M059J (cell line): ENCODE measurements around the gene NFKBIE. TPM values are rescaled to one million over a fixed set of nuclear protein-coding genes. Genes with fewer than 3 reads are reported as not detected.

ENCODE experiments used
- DNase-seq: peaks from one replicate; pipeline ENCODE4 v3.0.0-alpha.2; 2012; ENCODE audit warnings: low read depth
- total RNA-seq: library from RNA; depleted of rRNA; stranded (reverse); fragments of >200 nt; shearing (Covaris generic); gene quantifications from 2 replicates; pipeline ENCODE4 v1.2.3, GENCODE V29; 2014

The NFKBIE gene
- total RNA-seq, 1 experiment from 2014 or later: 48.8 TPM

DNA sequence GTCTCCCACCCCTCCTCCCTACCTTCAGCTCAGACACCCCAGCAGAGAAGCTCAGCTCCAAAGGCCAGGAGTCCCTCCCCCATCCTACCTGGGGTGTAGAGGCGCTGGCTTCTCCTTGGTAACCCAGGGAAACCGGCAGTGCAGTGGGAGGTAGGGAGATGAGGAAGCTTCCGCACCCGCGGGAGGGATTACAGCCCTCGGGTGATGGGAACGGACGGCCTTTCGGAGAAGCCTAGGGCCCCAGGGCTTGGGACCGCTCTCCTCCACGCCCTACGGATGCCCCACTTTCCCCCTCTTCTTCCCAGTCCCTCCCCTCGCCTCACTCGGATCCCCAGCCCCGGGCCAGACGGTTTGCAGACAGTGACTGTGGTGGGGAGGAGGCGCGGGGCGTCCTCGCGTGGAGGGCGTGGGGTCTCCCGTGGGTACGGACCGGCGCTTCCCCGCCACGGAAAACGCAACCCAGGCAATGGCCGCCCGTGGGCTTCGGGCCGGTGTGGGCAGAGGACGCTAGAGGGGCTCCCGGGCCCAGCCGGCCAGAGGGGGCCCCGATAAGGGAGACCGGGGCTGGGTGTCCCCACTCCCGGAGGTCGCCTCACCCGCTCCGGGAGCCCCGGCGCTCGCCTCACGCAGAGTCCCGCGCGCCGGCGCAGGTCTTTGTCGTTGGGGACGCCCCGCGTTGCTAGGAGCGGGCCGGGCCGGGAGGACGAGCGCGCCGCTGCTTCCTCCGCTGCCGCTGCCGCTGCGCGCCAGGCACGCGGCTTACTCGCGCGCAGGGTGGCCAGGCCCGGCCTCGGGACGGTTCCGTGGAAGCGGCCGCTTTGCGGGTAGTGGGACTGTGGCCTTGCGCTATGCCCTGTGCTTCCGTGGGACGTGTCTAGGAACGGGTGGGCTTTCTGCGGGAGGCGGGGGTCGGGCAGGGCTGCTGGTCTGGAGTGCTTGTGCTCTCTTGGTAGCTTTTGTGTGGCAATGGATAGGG, 32.0 kb upstream of the NFKBIE start:
- peak; percentile 48 for DNase-seq

DNA sequence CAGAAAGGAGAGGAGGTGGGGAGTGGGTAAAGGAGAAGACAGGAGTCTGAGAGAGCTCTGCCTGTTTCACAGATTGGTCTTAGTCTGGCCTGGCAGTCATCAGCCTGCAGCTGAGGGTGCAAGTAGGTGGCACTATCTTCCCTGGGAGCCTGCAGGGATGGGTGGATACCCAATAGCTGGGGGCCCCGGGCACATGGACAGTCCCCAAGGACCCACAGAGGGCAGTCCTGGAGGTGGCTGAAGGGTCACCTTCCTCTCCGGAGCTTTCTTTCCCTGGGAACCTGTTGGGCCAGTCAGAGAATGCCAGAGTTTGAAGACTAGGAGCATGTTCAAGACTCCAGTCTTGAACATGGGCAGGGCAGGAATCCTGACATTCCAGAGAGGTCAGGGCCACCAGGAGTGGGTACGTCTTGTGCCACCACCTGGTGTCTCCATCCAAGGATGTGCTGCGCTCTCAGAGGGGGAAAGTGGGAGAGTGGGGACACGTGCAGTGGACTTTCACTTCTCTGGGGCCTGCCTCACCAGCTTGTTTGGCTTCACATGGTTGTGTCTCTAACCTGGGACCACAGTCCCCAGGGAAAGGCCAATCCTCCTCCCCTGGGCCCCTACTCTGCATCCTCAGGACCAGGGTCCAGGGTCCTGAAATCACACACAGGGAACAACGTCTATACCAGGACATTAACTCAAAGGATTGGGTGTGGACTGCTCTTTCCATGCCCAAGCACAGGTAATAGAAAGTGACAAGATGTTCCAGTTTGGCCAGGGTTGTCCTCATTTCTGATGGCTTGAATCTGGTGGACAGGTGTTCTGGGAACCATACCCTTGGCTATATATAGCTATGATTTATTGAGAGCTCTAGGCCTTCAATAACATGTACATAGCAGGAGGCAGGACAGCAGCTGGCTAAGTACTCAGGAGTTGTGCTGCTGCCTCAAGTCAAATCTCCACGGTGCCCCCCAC, 29.8 kb upstream of the NFKBIE start:
- DNase-seq: no peak

DNA sequence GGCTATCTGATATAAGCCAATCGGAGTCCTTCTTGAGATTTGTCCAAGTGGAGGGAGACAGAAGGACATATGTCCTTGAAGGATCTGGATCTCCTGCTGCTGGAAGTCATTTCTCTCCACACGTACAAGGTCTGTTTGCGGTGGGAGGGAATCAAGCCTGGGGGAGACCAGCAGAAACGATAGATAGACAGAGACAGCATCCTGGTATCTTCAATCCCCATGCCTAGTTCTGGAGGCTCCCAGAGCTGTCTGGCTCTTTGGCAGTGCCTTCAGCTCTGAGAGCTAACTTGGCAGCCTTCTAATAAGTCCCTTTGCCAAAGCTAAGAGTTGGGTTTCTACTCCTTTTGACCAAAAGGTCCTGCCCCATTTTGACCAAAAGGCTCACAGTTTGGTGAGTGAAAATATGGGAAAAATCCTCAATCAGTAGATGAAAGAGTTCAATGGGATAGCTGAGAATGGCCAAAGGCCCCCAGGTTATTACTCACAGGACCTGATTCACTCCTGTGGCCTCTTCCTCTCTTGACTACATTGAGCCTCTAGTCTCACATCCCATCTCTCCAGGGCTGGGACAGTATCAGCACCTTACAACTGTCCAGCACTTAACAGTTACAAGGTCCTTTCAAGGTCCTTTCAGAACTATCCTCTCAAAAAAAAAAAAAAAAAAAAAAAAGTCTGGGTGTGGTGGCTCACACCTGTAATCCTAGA, 27.5 kb upstream of the NFKBIE start:
- no peak for DNase-seq

DNA sequence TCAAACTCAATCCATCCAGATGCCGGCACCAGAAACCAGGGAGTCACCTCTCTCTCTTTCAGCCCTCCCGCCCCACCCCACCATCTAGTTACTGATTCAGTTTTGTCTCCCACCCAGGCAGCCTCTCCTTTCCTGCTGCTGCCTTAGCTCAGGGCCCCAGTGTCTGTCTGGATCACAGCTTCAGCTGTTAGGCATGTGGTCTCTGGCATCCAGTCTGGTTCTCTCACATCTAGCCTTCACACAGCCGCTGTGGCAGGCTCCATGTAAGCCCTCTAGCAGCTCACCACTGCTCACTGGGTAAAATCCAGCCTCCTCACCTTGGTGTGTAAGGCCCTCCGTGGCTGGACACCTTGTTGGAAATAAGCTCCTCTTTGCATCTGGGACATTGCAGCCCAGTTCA, 26.5 kb upstream of the NFKBIE start:
- DNase-seq: no peak

DNA sequence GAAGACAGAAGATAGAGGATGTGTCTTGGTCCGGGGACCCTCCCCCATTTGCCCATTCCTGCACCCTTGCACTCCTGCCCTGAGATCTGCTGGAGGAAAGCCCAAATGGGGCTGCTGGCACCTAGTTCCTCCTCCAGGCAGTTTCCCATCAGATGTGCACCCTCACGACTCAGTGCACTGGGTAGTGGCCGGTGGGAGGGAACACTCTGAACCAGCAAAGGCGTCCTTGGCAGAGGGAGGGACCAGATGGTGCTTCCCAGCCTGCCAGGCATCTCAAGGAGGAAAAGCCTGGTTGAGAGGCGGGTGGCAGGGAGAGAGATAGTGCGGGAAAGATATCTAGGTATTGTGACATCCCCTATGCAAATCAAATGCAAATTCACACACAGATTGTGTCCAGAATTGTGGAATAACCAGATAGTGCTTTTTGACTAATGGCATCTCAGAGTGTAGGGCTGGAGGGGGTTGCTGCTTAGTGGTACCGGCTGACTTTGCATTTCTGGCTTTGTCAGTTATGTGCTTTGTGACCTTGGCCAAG, 24.4 kb upstream of the NFKBIE start:
- DNase-seq: no peak

DNA sequence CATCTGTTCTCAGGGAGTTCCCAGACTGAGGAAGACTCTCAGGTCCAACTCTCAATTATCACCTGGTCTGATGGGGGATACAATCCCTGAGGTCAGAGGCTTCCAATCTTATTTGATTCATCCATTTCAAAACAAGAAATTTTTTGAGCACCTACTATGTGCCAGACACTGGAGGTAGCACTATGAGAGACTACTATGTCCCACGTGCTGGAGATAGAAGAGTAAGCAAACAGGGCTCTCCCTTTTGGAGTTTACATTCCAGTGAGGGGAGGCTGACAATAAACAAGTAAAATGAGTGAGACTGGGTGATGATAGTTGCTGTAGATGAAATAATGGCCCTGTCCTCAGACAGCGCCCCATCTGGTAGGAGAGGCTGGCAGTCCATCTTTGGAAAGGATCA, 21.4 kb upstream of the NFKBIE start:
- no peak for DNase-seq

DNA sequence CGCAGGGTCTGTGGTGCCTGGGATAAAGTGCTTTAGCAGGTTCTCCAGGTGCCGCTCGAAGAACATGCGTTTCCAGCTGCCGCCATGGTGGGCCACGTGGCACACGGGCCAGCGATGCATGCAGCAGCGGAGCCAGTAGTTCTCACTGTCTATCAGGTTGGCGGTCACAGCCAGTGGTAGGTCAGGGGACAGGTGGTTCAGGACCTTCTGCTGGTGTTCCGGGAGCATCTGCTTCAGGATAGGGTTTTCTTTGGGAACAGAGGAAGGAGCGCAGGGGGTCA, 20.9 kb upstream of the NFKBIE start:
- no peak for DNase-seq

DNA sequence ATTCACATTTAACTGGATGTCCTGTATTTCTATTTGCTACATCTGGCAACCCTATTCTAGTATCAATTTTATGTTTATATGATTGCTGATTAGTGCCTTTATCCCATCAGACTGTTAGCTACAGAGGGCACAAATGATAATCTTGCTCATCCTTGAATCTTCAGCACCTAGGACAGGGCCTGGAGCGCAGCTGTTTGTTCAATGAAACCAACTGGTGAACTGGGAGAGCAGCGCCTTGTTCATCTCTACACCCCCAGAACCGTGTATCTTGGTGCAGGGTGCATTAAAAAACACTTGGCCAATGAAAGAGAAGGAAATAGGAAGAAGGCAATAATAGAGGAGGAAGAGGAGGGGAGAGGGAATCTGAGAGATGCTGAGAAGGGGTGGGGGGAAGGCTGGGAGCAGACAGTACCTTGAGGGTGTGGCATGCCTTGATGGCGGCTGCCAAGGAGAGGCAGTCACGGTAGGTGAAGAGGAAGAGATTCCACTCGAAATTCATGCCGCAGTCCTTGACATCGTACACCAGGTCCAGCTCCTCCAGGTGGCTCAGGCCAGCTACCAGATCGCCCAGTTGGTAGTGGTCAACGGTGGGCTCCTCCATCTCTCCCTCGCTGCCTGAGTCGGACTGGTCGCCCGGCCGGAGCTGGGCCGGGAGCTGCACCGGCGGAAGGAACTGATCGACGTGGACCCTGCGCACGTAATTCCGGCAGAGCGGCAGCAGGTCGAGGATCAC, 20.4 kb upstream of the NFKBIE start:
- peak; percentile 43 for DNase-seq

DNA sequence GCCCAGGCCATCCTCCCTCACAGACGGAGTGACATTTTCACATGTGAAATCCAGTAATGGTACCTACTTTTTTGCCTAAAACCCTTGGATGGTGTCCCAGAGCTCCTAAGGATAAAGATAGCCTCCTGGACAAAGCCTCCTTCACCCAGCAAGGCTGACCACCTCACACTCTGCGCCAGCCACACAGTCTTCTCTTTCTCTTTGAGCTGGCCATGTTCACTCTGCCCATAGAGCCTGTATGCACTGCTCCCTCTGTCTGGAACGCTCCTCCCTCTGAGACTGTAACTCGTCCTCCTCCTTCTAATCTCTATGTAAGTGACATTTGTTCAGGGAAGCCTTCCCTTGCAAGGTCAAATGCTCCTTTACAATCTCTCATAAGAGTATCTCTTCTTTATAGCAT, 19.5 kb upstream of the NFKBIE start:
- DNase-seq: no peak

DNA sequence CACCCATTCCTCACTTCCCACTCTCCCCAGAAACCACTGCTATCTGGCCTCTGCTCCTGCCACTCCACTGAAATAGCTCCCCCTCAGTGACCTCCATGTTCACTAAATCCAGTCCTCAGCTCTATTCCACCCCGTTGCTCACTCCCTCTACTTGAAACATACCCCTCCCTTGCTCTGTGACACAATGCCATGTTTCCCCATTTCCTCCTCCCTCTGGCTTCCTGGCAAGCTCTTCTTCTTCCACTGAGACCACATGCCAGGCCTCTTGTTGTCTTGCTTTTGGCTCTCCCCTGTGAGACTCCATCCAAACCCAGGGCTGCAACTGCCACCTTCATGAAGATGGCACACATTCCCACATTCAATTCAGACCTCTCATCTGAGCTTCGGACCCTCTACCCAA, 18.8 kb upstream of the NFKBIE start:
- DNase-seq: no peak

DNA sequence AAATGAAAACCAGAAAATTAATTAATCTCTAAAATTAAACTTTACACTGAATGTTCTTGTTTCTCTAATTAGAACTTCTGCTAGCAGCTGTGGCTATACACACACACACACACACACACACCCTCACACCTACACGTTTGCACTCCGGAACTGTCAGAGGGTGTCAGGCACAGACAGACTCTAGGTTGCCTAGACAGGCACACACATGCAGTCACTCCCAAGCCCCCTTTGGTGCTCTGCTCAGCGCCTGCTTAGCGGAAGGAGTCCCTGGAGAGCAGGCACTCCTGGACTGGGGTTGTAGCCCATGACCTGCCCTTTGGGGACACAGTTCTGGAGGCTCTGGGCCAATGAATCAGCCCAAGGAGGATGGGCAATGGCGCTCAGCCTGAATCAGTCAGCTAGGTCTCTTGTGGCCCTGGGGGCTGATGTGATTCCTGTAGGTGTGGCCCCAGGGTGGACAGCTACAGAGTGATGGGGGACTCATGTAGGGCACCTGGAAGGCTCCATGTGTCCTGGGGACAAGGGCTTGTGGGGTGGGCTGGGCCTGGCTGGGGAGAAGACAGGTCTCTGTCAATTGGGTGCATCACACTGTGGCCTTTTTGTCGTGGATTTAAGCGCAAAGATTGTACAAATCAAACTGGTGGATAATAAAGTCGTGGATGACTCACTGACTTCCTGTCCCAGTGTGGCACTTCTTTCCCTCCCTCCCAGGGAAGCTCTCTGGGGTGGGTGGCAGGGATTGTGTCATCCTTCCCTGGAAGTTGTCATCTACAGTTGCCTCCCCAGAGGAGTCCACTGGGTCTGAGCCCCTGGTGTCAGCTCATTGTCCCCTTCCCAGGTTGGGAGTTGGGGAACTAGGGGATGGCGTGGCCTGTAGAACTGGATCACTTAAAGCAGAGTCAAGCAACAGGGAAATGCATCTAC, 13.7 kb upstream of the NFKBIE start:
- DNase-seq: peak; percentile 73

DNA sequence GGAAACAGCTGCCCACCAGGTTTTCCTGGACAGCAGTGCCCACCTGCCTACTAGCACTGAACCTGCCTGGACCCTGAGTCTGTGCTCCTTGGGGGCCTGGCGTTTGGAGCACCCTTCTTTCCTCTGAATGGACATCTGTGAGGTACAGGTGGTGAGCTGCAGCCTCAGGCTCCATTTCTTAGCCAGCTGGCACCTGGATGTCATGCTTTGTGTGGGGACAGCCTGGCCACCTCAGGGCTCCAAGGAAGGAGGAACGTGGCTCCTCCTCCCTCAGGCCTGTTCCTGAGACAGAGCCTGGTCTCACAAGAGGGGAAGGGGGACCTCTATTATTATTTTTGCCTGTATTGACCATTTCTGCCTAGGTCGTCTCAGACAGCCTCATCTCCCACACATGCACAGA, 13.0 kb upstream of the NFKBIE start:
- no peak for DNase-seq

DNA sequence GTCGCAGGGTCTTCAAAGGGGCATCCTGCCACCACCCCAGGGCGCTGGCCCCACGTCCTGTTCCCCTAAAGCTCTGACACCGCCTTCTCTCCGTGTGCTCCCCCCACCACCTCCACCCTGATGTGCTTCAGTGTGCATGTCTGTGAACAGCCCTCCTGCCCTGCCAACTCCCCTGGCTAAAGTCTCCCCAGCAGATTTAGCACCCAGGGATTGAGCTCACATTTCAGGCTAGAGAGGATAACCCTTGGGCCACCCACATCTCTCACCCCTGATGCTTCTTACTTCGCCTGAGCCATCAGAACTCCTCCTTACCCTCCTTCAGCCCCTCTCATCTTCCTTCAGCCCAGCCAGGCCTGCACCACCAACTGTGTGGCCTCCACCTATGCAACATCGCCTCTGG, 12.4 kb upstream of the NFKBIE start:
- DNase-seq: no peak

DNA sequence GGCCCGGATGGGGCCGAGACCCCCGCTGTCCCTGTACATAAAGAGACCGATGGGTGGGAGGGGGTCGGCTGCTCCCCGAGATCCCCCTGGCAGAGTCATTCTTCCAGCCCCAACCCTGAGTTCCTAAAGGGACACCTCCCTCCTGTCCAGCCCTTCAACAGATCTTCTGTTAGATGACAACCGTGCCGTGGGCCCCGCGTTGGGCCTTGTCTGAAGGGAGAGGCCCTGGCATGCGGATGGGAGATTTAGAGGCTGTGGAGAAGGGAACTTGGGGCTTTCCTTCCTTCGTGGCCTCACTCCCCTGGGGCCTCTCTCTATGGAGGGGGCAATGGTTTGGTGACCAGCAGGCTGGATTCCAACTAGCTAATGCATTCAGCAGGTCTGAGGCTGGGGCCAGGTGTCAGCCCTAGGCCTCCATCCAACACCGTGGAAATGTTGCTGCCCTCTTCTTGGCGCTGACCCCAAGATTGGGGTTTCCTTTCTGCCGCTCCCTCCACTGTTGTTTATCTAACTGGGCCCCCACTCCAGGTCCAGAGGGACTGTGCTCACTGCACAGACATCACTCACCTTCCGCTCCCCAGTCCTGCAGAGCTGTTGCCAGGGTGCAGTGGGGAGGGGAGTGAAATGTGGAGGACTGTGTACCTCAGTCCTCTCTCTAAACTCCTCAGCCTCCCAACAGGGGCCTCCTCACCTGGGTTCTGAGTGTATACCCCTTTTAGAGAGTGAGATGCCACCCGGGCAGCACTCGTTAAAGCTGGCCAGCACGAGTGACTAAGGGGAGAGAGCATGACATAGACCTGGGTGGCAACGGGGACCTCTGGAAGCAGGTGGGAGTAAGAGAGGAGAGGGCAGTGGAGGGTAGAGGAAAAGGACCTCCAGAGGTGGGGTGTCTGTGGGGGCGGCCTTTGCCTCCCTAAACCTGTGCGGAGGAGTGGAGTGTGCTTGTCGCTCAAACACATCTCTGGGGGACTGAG, 11.6 kb upstream of the NFKBIE start:
- no peak for DNase-seq

DNA sequence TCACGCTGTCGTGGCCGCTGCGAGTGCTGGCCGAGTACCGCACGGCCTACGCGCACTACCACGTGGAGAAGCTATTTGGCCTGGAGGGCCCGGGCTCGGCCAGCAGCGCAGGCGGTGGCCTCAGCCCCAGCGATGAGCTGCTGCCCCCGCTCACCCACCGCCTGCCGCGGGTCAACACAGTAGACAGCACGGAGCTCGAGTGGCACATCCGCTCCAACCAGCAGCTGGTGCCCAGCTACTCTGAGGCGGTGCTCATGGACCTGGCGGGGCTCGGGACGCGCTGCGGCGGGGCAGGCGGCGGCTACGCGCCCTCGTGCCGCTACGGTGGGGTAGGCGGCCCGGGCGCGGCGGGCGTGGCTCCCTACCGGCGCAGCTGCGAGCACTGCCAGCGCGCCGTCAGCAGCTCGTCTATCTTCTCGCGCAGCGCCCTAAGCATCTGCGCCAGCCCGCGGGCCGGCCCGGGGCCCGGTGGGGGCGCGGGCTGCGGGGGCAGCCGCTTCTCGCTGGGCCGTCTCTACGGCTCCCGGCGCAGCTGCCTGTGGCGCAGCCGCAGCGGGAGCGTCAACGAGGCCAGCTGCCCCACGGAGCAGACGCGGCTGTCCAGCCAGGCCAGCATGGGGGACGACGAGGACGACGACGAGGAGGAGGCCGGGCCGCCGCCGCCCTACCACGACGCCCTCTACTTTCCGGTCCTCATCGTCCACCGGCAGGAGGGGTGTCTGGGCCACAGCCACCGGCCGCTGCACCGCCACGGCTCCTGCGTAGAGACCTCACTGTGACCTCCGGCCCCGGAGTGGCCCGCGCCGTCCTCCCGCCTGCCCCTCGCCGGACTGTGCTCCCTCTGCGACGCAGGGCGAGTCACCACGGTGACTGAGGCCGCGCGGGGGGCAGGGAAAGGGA, 10.6 kb upstream of the NFKBIE start:
- DNase-seq: no peak

DNA sequence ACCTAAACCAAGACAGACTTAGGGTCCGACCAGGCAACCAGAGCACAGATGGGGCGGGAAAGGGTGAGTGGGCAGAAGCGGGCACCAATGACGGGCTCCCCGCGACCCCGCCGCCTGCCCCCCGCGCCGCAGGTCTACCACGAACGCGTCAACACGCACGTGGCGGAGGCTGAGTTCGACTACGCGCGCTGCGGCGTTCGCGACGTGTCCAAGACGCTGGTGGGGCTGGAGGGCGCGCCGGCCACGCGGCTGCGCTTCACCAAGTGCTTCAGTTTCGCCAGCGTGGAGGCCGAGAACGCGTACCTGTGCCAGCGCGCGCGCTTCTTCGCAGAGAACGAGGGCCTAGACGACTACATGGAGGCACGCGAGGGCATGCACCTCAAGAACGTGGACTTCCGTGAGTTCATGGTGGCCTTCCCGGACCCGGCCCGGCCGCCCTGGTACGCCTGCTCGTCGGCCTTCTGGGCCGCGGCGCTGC, 10.0 kb upstream of the NFKBIE start:
- DNase-seq: no peak

DNA sequence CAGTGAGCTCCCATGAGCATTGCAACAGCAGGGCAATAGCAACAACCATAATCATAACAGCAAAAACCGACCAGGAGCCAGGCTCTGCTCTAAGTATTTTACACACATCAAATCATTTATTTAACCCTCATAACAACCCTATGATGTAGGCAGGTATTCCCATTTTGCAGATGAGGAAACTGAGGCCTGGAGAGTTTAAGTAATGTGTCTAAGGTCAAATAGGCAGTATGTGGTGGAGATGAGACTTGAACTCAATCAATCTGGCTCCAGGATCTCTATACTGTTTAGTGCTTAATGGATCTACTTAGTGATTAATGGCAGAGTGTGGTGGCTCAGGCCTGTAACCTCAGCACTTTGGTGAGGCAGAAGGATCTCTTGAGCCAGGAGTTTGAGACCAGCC, 8.3 kb upstream of the NFKBIE start:
- DNase-seq: no peak
